K562 (cell line): ENCODE data around the gene ANO8. TPM values are rescaled to one million over a fixed set of nuclear protein-coding genes. Genes with fewer than 3 reads are reported as not detected.
A peak's percentile ranks its signal among the peaks of the same experiment; 100 is the strongest.

Experiments
- ATF7 ChIP-seq: fragments of 450-650 bp; IDR thresholded peaks from 2 replicates; pipeline ENCODE4 v1.7.1; 2014; ENCODE audit warnings: mild to moderate bottlenecking, moderate library complexity
- CXXC5 ChIP-seq: fragments of 250-450 bp; sonication (Bioruptor Pico); IDR thresholded peaks from 2 replicates; pipeline ENCODE4 v1.8.0; 2022; ENCODE audit warnings: inconsistent platforms, mild to moderate bottlenecking, moderate library complexity
- ESRRA ChIP-seq: fragments of 450-650 bp; IDR thresholded peaks from 2 replicates; pipeline ENCODE4 v1.6.1; 2014; ENCODE audit warnings: low read depth, mild to moderate bottlenecking, moderate library complexity, borderline replicate concordance
- GMEB1 ChIP-seq: fragments of 250-450 bp; sonication (Bioruptor Pico); IDR thresholded peaks from 2 replicates; pipeline ENCODE4 v1.4.0; 2020; ENCODE audit warnings: mild to moderate bottlenecking
- JUND ChIP-seq, 2 experiments: IDR thresholded peaks; 2 replicates in 1 of 2; 3 replicates in 1 of 2; pipeline ENCODE4 v1.6.1; 2011; ENCODE audit warnings: borderline replicate concordance in 2 of 2, low read depth in 2 of 2, low read length in 2 of 2, improper control_type of control experiment in 1 of 2, missing biosample characterization in 1 of 2, missing genetic modification characterization in 1 of 2, missing genetic modification reagents in 1 of 2
- L3MBTL2 ChIP-seq: fragments of 450-650 bp; IDR thresholded peaks from 2 replicates; pipeline ENCODE4 v1.6.1; 2016; ENCODE audit warnings: mild to moderate bottlenecking, moderate library complexity
- MAX ChIP-seq: sonication (generic); formaldehyde crosslinking; IDR thresholded peaks from 2 replicates; pipeline ENCODE4 v1.9.0; 2022; ENCODE audit warnings: mild to moderate bottlenecking, missing genetic modification reagents
- MTA2 ChIP-seq: fragments of 450-650 bp; IDR thresholded peaks from 2 replicates; pipeline ENCODE4 v1.6.1; 2016; ENCODE audit warnings: low read depth
- MTA3 ChIP-seq: fragments of 450-650 bp; formaldehyde crosslinking; IDR thresholded peaks from 2 replicates; pipeline ENCODE4 v1.6.1; 2017; ENCODE audit warnings: mild to moderate bottlenecking, borderline replicate concordance
- NCOA6 ChIP-seq: fragments of 450-650 bp; IDR thresholded peaks from 2 replicates; pipeline ENCODE4 v1.6.1; 2017; ENCODE audit warnings: mild to moderate bottlenecking
- PCBP2 ChIP-seq: fragments of 200-400 bp; formaldehyde crosslinking; IDR thresholded peaks from 2 replicates; pipeline ENCODE4 v1.6.1; 2018; ENCODE audit warnings: low read length, low read depth, mild to moderate bottlenecking, moderate library complexity; ENCODE audit not compliant: poor library complexity, severe bottlenecking
- SAFB2 ChIP-seq: fragments of 200-400 bp; formaldehyde crosslinking; IDR thresholded peaks from 2 replicates; pipeline ENCODE4 v1.6.1; 2018; ENCODE audit warnings: borderline replicate concordance, low read length, low read depth, moderate library complexity; ENCODE audit not compliant: severe bottlenecking
- THRAP3 ChIP-seq: fragments of 450-650 bp; IDR thresholded peaks from 2 replicates; pipeline ENCODE4 v1.6.1; 2016; ENCODE audit warnings: mild to moderate bottlenecking, inconsistent platforms, borderline replicate concordance
- ZKSCAN3 ChIP-seq: fragments of 250-450 bp; sonication (Bioruptor Pico); IDR thresholded peaks from 2 replicates; pipeline ENCODE4 v1.4.0; 2020
- ZNF512 ChIP-seq: IDR thresholded peaks from 2 replicates; pipeline ENCODE4 v1.6.1; 2016; ENCODE audit warnings: missing genetic modification characterization, missing compliant biosample characterization
- ZNF766 ChIP-seq: fragments of 200-800 bp; sonication (Bioruptor generic); conservative IDR thresholded peaks from 2 replicates; pipeline ENCODE4 v1.6.1; 2016; ENCODE audit warnings: missing genetic modification characterization, missing compliant biosample characterization
- ZNF785 ChIP-seq: fragments of 250-450 bp; sonication (Bioruptor Pico); IDR thresholded peaks from 2 replicates; pipeline ENCODE4 v1.4.0; 2020; ENCODE audit warnings: mild to moderate bottlenecking
- ZZZ3 ChIP-seq: fragments of 450-650 bp; IDR thresholded peaks from 2 replicates; pipeline ENCODE4 v1.6.1; 2016; ENCODE audit warnings: antibody characterized with exemption, mild to moderate bottlenecking, moderate library complexity
- polyA plus RNA-seq, 8 experiments: library from polyadenylated mRNA; depleted of rRNA in 4 of 8; stranded (reverse) in 5 of 8; unstranded in 3 of 8; fragments of >200 nt; fragmentation: Nextera tagmentation in 2 of 8; fragmentation: Illumina TruSeq in 1 of 8; extraction: Ambion mirVana in 2 of 8; extraction: Trizol in 1 of 8; gene quantifications; 2 replicates each; pipeline versions ENCODE4 v1.2.1 to v1.2.3, GENCODE V29; 2011 to 2014; ENCODE audit warnings: inconsistent platforms in 1 of 8, missing spikeins in 1 of 8
- total RNA-seq, 7 experiments: library from RNA; depleted of rRNA in 6 of 7; stranded (reverse); fragments of >200 nt in 6 of 7; fragmentation: Illumina TruSeq in 2 of 7; extraction: Trizol in 2 of 7; gene quantifications; 2 replicates each; pipeline versions ENCODE4 v1.2.1 to v1.2.3, GENCODE V29; 2011 to 2021; ENCODE audit warnings: low replicate concordance in 1 of 7
- TF ChIP-seq, protein P1 (sequence below): fragments of 450-650 bp; IDR thresholded peaks from 2 replicates; pipeline ENCODE4 v1.7.1; 2018; ENCODE audit warnings: mild to moderate bottlenecking, low read depth; ENCODE audit not compliant: partially characterized antibody

Gene ANO8
- total and polyA plus RNA-seq, 9 of the 15 experiments (the other 6 are each of a cell fraction or from before 2014, with no cell fraction given) = 0.07 to 7.6 (median 2.3) TPM; not detected in 1

- TF ChIP-seq PCBP2 = no peak
- peak; percentile 65 for TF ChIP-seq JUND (IDR thresholded peaks at IDR 0.05; ENCODE audit: borderline replicate concordance, low read depth, low read length)
- peak; percentile 73; the same call in 2 of the 3 replicates for TF ChIP-seq JUND (tag; IDR thresholded peaks at IDR 0.05; ENCODE audit: borderline replicate concordance, low read depth, low read length)
- TF ChIP-seq, protein P1, sequence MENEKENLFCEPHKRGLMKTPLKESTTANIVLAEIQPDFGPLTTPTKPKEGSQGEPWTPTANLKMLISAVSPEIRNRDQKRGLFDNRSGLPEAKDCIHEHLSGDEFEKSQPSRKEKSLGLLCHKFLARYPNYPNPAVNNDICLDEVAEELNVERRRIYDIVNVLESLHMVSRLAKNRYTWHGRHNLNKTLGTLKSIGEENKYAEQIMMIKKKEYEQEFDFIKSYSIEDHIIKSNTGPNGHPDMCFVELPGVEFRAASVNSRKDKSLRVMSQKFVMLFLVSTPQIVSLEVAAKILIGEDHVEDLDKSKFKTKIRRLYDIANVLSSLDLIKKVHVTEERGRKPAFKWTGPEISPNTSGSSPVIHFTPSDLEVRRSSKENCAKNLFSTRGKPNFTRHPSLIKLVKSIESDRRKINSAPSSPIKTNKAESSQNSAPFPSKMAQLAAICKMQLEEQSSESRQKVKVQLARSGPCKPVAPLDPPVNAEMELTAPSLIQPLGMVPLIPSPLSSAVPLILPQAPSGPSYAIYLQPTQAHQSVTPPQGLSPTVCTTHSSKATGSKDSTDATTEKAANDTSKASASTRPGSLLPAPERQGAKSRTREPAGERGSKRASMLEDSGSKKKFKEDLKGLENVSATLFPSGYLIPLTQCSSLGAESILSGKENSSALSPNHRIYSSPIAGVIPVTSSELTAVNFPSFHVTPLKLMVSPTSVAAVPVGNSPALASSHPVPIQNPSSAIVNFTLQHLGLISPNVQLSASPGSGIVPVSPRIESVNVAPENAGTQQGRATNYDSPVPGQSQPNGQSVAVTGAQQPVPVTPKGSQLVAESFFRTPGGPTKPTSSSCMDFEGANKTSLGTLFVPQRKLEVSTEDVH = peak; percentile 81
- peak; percentile 100 for TF ChIP-seq MTA3
- 0 out of 2 replicates have a peak, but pooled peaks have one; percentile 36 for TF ChIP-seq CXXC5 (CRISPR knock-in tag)
- TF ChIP-seq NCOA6 = no peak
- no peak for TF ChIP-seq ZNF512
- peak; percentile 97 for TF ChIP-seq ATF7
- no peak for TF ChIP-seq MTA2
- TF ChIP-seq ESRRA = peak; percentile 88
- TF ChIP-seq ZZZ3 = no peak
- TF ChIP-seq THRAP3 = no peak
- TF ChIP-seq ZNF785 (CRISPR knock-in tag) = no peak
- no peak for TF ChIP-seq SAFB2
- no peak for TF ChIP-seq L3MBTL2
- no peak for TF ChIP-seq ZKSCAN3 (CRISPR knock-in tag)
- no peak for TF ChIP-seq ZNF766
- peak; percentile 79 for TF ChIP-seq MAX
- TF ChIP-seq GMEB1 (CRISPR knock-in tag) = no peak
Observed at GRCh38 chr19:17351815-17352435, 17.3 kb upstream of the ANO8 start (continued).
